GM23338 (cell line): ENCODE data around the gene OR6C74. TPM values are rescaled to one million over a fixed set of nuclear protein-coding genes. Genes with fewer than 3 reads are reported as not detected.

Source experiments
- ATAC-seq: fragments of 200-7000 bp; cut with Tn5 transposase; 3 replicates; pipeline ENCODE4 v1.9.1; 2020
- DNase-seq: peaks from one replicate; pipeline ENCODE4 v3.0.0-alpha.2; 2015; ENCODE audit warnings: low spot score
- H2AFZ ChIP-seq: fragments of 200-600 bp; sonication (generic); 2 replicates; pipeline ENCODE4 v1.8.0; 2016; ENCODE audit warnings: antibody characterized with exemption, mild to moderate bottlenecking, moderate library complexity
- H3F3A ChIP-seq: fragments of 200-600 bp; sonication (generic); replicated peaks from 2 replicates; pipeline ENCODE4 v1.8.0; 2017; ENCODE audit warnings: antibody characterized with exemption, mixed run types, low read depth
- H3K27ac ChIP-seq: fragments of 200-600 bp; sonication (generic); 2 replicates; pipeline ENCODE4 v1.6.1; 2016; ENCODE audit warnings: low read depth
- H3K27me3 ChIP-seq: fragments of 200-600 bp; sonication (generic); 2 replicates; pipeline ENCODE4 v1.8.0; 2016; ENCODE audit warnings: mild to moderate bottlenecking, mixed run types, moderate library complexity; ENCODE audit not compliant: insufficient read depth
- H3K36me3 ChIP-seq: fragments of 200-600 bp; sonication (generic); 2 replicates; pipeline ENCODE4 v1.8.0; 2016; ENCODE audit warnings: mild to moderate bottlenecking; ENCODE audit not compliant: insufficient read depth
- H3K4me1 ChIP-seq: fragments of 200-600 bp; sonication (generic); 2 replicates; pipeline ENCODE4 v1.8.0; 2016; ENCODE audit warnings: mild to moderate bottlenecking, moderate library complexity; ENCODE audit not compliant: insufficient read depth
- H3K4me2 ChIP-seq: fragments of 200-600 bp; sonication (generic); 2 replicates; pipeline ENCODE4 v1.7.1; 2017; ENCODE audit warnings: mixed run types
- H3K4me3 ChIP-seq: fragments of 200-600 bp; sonication (generic); 2 replicates; pipeline ENCODE4 v1.6.1; 2016; ENCODE audit warnings: mixed run types
- H3K79me2 ChIP-seq: fragments of 200-600 bp; sonication (generic); replicated peaks from 2 replicates; pipeline ENCODE4 v1.8.0; 2017; ENCODE audit warnings: mild to moderate bottlenecking; ENCODE audit not compliant: insufficient read depth
- H3K9me2 ChIP-seq: fragments of 200-600 bp; sonication (generic); 2 replicates; pipeline ENCODE4 v1.8.0; 2017; ENCODE audit not compliant: insufficient read depth
- H4K20me1 ChIP-seq: fragments of 200-600 bp; sonication (generic); replicated peaks from 2 replicates; pipeline ENCODE4 v1.8.0; 2017; ENCODE audit warnings: mild to moderate bottlenecking; ENCODE audit not compliant: insufficient read depth
- H3K27ac Mint-ChIP-seq: 2 replicates; pipeline ENCODE4 v1.8.0; 2020; ENCODE audit warnings: inconsistent platforms, mild to moderate bottlenecking, moderate library complexity, mixed read lengths
- H3K27me3 Mint-ChIP-seq: 3 replicates; pipeline ENCODE4 v1.8.0; 2022; ENCODE audit warnings: low read depth, mild to moderate bottlenecking, moderate library complexity, mixed read lengths, inconsistent platforms; ENCODE audit not compliant: insufficient read depth, poor library complexity
- H3K36me3 Mint-ChIP-seq: 3 replicates; pipeline ENCODE4 v1.8.0; 2021; ENCODE audit warnings: low read depth, mild to moderate bottlenecking, inconsistent platforms, moderate library complexity, mixed read lengths
- H3K4me1 Mint-ChIP-seq: 3 replicates; pipeline ENCODE4 v1.8.0; 2020; ENCODE audit warnings: mild to moderate bottlenecking, inconsistent platforms, mixed read lengths
- H3K4me3 Mint-ChIP-seq: 3 replicates; pipeline ENCODE4 v1.8.0; 2021; ENCODE audit warnings: moderate library complexity, mild to moderate bottlenecking, inconsistent platforms, mixed read lengths
- H3K9me3 Mint-ChIP-seq: 3 replicates; pipeline ENCODE4 v1.8.0; 2020; ENCODE audit warnings: moderate library complexity, mild to moderate bottlenecking, inconsistent platforms, mixed read lengths
- CREB1 ChIP-seq: fragments of 250-450 bp; sonication (Bioruptor Pico); IDR thresholded peaks from 2 replicates; pipeline ENCODE4 v1.5.0; 2020; ENCODE audit warnings: low read depth, mild to moderate bottlenecking, moderate library complexity
- EZH2 ChIP-seq: fragments of 200-600 bp; sonication (generic); IDR thresholded peaks from one replicate; pipeline ENCODE4 v1.8.0; 2017; ENCODE audit warnings: antibody characterized with exemption, mild to moderate bottlenecking, low read depth; ENCODE audit not compliant: unreplicated experiment
- EZH2phosphoT487 ChIP-seq: fragments of 200-600 bp; sonication (generic); IDR thresholded peaks from one replicate; pipeline ENCODE4 v1.8.1; 2018; ENCODE audit warnings: antibody characterized with exemption; ENCODE audit not compliant: unreplicated experiment
- NANOG ChIP-seq: IDR thresholded peaks from 2 replicates; pipeline ENCODE4 v1.6.1; 2016; ENCODE audit warnings: antibody characterized with exemption, borderline replicate concordance
- POLR2AphosphoS5 ChIP-seq: IDR thresholded peaks from 2 replicates; pipeline ENCODE4 v1.6.1; 2016; ENCODE audit warnings: antibody characterized with exemption, low read depth
- ZNF331 ChIP-seq: fragments of 250-450 bp; sonication (Bioruptor Pico); IDR thresholded peaks from 2 replicates; pipeline ENCODE4 v1.5.0; 2020; ENCODE audit warnings: low read depth, mild to moderate bottlenecking, moderate library complexity
- polyA plus RNA-seq: library from polyadenylated mRNA; unstranded; fragments of >200 nt; fragmentation: Nextera tagmentation; extraction: Ambion mirVana; gene quantifications from 2 replicates; pipeline ENCODE4 v1.2.1, GENCODE V29; 2016
- total RNA-seq: library from RNA; depleted of rRNA; stranded (reverse); fragments of >200 nt; shearing (Covaris generic); gene quantifications from 2 replicates; pipeline ENCODE4 v1.2.3, GENCODE V29; 2014; rRNA removed
- TF ChIP-seq, protein P1 (sequence below), 2 experiments: fragments of 200-600 bp in 1 of 2; sonication (generic) in 1 of 2; conservative IDR thresholded peaks; 2 replicates each; pipeline versions ENCODE4 v1.5.1 to v1.6.1; 2016 to 2017; ENCODE audit warnings: antibody characterized with exemption in 2 of 2, low read depth in 2 of 2, mild to moderate bottlenecking in 2 of 2, moderate library complexity in 1 of 2
- TF ChIP-seq, protein P2 (sequence below): IDR thresholded peaks from 2 replicates; pipeline ENCODE4 v1.6.1; 2016; ENCODE audit warnings: antibody characterized with exemption

OR6C74 gene
- total and polyA plus RNA-seq, 2 experiments from 2014 or later: not detected

DNA sequence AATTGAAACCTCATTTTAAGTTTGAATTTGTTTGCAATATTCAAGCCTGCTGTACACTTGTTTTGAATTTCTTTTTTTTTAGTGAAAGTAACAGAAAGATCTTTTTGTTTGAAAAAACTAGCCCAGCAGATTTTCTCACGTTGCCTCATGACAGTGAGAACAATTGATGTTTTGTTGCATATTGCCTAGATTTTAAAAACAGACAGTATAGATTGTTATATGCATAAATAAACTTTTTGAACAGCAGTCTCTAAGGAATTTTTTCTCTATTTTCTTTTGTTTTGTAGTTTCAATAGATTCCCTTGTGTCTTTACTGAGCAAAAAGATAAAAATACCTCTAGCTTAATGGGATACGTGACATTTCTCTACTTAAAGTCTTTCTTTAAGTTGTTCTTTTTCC is 36.6 kb downstream of the OR6C74 start (continued):
- TF ChIP-seq, protein P1, sequence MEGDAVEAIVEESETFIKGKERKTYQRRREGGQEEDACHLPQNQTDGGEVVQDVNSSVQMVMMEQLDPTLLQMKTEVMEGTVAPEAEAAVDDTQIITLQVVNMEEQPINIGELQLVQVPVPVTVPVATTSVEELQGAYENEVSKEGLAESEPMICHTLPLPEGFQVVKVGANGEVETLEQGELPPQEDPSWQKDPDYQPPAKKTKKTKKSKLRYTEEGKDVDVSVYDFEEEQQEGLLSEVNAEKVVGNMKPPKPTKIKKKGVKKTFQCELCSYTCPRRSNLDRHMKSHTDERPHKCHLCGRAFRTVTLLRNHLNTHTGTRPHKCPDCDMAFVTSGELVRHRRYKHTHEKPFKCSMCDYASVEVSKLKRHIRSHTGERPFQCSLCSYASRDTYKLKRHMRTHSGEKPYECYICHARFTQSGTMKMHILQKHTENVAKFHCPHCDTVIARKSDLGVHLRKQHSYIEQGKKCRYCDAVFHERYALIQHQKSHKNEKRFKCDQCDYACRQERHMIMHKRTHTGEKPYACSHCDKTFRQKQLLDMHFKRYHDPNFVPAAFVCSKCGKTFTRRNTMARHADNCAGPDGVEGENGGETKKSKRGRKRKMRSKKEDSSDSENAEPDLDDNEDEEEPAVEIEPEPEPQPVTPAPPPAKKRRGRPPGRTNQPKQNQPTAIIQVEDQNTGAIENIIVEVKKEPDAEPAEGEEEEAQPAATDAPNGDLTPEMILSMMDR (conservative IDR thresholded peaks at IDR 0.05; ENCODE audit: low read depth in 2 of 2): no peak
- TF ChIP-seq EZH2: no peak

DNA sequence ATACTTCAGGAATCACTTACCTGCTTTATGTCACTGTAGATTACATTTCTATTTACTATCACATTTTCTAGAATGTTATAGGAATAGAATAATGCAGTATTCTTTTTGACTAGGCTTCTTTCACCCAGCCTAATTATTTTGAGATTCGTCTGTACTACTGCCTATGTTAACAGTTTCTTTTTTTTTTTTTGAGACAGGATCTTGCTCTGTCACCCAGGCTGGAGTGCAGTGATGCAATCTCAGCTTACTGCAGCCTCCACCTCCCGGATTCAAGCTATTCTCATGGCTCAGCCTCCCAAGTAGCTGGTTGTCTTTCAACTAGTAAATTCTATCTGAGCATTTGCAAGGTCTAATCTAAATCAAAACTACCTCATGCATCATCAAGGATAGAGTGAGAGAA is 45.6 kb downstream of the OR6C74 start:
- Mint-ChIP-seq H3K27me3 (no peaks in the 10 kb centered on the region), H3K27ac (no peak overlapping the region), H3K4me1 (no peaks in the 10 kb centered on the region), H3K4me3 (no peak overlapping the region), H3K36me3 (no peaks in the 10 kb centered on the region), H3K9me3 (0 out of 3 replicates have a peak, but pooled peaks cover 5% of the 10 kb centered on the region)
- no peaks in the 10 kb centered on the region for H3K4me1 ChIP-seq
- TF ChIP-seq ZNF331 (no peak), NANOG (no peak), CREB1 (CRISPR knock-in tag) (no peak), EZH2phosphoT487 (no peak), POLR2AphosphoS5 (no peak), EZH2 (no peak)
- TF ChIP-seq, protein P2, sequence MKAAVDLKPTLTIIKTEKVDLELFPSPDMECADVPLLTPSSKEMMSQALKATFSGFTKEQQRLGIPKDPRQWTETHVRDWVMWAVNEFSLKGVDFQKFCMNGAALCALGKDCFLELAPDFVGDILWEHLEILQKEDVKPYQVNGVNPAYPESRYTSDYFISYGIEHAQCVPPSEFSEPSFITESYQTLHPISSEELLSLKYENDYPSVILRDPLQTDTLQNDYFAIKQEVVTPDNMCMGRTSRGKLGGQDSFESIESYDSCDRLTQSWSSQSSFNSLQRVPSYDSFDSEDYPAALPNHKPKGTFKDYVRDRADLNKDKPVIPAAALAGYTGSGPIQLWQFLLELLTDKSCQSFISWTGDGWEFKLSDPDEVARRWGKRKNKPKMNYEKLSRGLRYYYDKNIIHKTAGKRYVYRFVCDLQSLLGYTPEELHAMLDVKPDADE: no peak
- no peak overlapping the region for H3K27ac ChIP-seq
- DNase-seq (no peak), ATAC-seq (no peak)
- H2AFZ ChIP-seq: no peak overlapping the region
- no peaks in the 10 kb centered on the region for H3K27me3 ChIP-seq
- no peaks in the 10 kb centered on the region for H3K79me2 ChIP-seq
- H4K20me1 ChIP-seq: no peaks in the 10 kb centered on the region
- no peaks in the 10 kb centered on the region for H3K36me3 ChIP-seq
- peaks cover 10% of the 10 kb centered on the region; the same call in 1 of the 2 replicates for H3K9me2 ChIP-seq
- no peak overlapping the region for H3K4me2 ChIP-seq
- H3F3A ChIP-seq: no peaks in the 10 kb centered on the region
- H3K4me3 ChIP-seq: no peak overlapping the region

Other genes with a start within 250 kb of the OR6C74 start
- 0.07 TPM in 1 of 2 replicates, not detected in the other for gene NEUROD4, start 224.6 kb upstream of the OR6C74 start, total RNA-seq
- 0.05 and 0.13 TPM in 2 replicates for gene NEUROD4, start 224.6 kb upstream of the OR6C74 start, polyA plus RNA-seq
- 0.14 TPM in 1 of 2 replicates, not detected in the other for gene OR9K2, start 118.2 kb upstream of the OR6C74 start, total RNA-seq
- not detected in 2 replicates for gene OR9K2, start 118.2 kb upstream of the OR6C74 start, polyA plus RNA-seq
- not detected in 2 replicates for gene OR10A7, start 23.6 kb upstream of the OR6C74 start, total RNA-seq
- gene OR10A7, start 23.6 kb upstream of the OR6C74 start, polyA plus RNA-seq: not detected in 2 replicates
- gene OR6C6, start 52.0 kb downstream of the OR6C74 start, total RNA-seq: not detected in 2 replicates
- not detected in 2 replicates for gene OR6C6, start 52.0 kb downstream of the OR6C74 start, polyA plus RNA-seq
- gene OR6C1, start 69.7 kb downstream of the OR6C74 start, total RNA-seq: not detected in 2 replicates
- gene OR6C1, start 69.7 kb downstream of the OR6C74 start, polyA plus RNA-seq: not detected in 2 replicates
- not detected in 2 replicates for gene OR6C3, start 86.1 kb downstream of the OR6C74 start, total RNA-seq
- gene OR6C3, start 86.1 kb downstream of the OR6C74 start, polyA plus RNA-seq: not detected in 2 replicates
- not detected in 2 replicates for gene OR6C75, start 118.4 kb downstream of the OR6C74 start, total RNA-seq
- not detected in 2 replicates for gene OR6C75, start 118.4 kb downstream of the OR6C74 start, polyA plus RNA-seq
- not detected in 2 replicates for gene OR6C65, start 155.9 kb downstream of the OR6C74 start, total RNA-seq
- gene OR6C65, start 155.9 kb downstream of the OR6C74 start, polyA plus RNA-seq: not detected in 2 replicates
- not detected in 2 replicates for gene OR6C76, start 181.6 kb downstream of the OR6C74 start, total RNA-seq
- not detected in 2 replicates for gene OR6C76, start 181.6 kb downstream of the OR6C74 start, polyA plus RNA-seq
- gene OR6C2, start 199.5 kb downstream of the OR6C74 start, total RNA-seq: not detected in 2 replicates
- gene OR6C2, start 199.5 kb downstream of the OR6C74 start, polyA plus RNA-seq: not detected in 2 replicates
- not detected in 2 replicates for gene OR6C70, start 225.5 kb downstream of the OR6C74 start, total RNA-seq
- gene OR6C70, start 225.5 kb downstream of the OR6C74 start, polyA plus RNA-seq: not detected in 2 replicates
- gene OR6C68, start 247.8 kb downstream of the OR6C74 start, total RNA-seq: not detected in 2 replicates
- gene OR6C68, start 247.8 kb downstream of the OR6C74 start, polyA plus RNA-seq: not detected in 2 replicates